H1 (cell line): ENCODE results near the gene PCCA. TPM values are rescaled to one million over a fixed set of nuclear protein-coding genes. Genes with fewer than 3 reads are reported as not detected.

ENCODE experiments used
- CTCF ChIA-PET: fragments of 300-600 bp; sonication (Branson Sonifier 250); formaldehyde crosslinking; loops from one replicate; lab custom pipeline; 2021; ENCODE audit not compliant: partially characterized antibody; lab: Charles Lee
- POLR2A ChIA-PET: fragments of 300-600 bp; sonication (Branson Sonifier 250); formaldehyde crosslinking; loops from one replicate; lab custom pipeline; 2021; ENCODE audit warnings: inconsistent platforms; ENCODE audit not compliant: partially characterized antibody; lab: Charles Lee
- DNase-seq, 2 experiments: peaks; one replicate each; pipeline versions ENCODE4 v3.0.0 to v3.0.0-alpha.2; 2010 to 2022; ENCODE audit warnings: low spot score in 2 of 2, low read depth in 1 of 2, mixed read lengths in 1 of 2
- FAIRE-seq: peaks from 2 replicates; lab custom pipeline; 2011; peaks lifted over from hg19 to GRCh38; lab: Jason Lieb, UNC
- H2AFZ ChIP-seq: 2 replicates; pipeline ENCODE4 v1.8.1; 2012; ENCODE audit warnings: low read length, inconsistent platforms
- H2AK5ac ChIP-seq: 2 replicates; pipeline ENCODE4 v1.6.1; 2013; ENCODE audit warnings: low read depth, low read length
- H2BK120ac ChIP-seq: replicated peaks from 2 replicates; pipeline ENCODE3; 2013; ENCODE audit warnings: low read depth, low read length, inconsistent platforms
- H2BK12ac ChIP-seq: 2 replicates; pipeline ENCODE4 v1.6.1; 2013; ENCODE audit warnings: low read depth, low read length
- H2BK15ac ChIP-seq: 2 replicates; pipeline ENCODE4 v1.6.1; 2013; ENCODE audit warnings: low read length
- H2BK20ac ChIP-seq: 2 replicates; pipeline ENCODE4 v1.6.1; 2013; ENCODE audit warnings: low read length
- H2BK5ac ChIP-seq: 2 replicates; pipeline ENCODE4 v1.6.1; 2013; ENCODE audit warnings: low read depth, low read length
- H3K14ac ChIP-seq: 2 replicates; pipeline ENCODE4 v1.6.1; 2013; ENCODE audit warnings: inconsistent platforms; ENCODE audit not compliant: insufficient read length
- H3K18ac ChIP-seq: 2 replicates; pipeline ENCODE4 v1.6.1; 2013; ENCODE audit warnings: low read length; ENCODE audit errors: extremely low read depth
- H3K23ac ChIP-seq: 2 replicates; pipeline ENCODE4 v1.6.1; 2013; ENCODE audit warnings: inconsistent platforms; ENCODE audit not compliant: insufficient read length
- H3K23me2 ChIP-seq: 2 replicates; pipeline ENCODE4 v1.6.1; 2013; ENCODE audit warnings: low read depth, low read length
- H3K27ac ChIP-seq: 2 replicates; pipeline ENCODE4 v1.6.1; 2011; ENCODE audit warnings: low read depth, low read length, inconsistent platforms
- H3K27me3 ChIP-seq, 4 experiments: replicated peaks in 1 of 4; 1 replicate in 1 of 4; 2 replicates in 3 of 4; pipeline versions ENCODE4 v1.6.1 to v1.8.1; 2011 to 2013; ENCODE audit warnings: low read length in 3 of 4, mild to moderate bottlenecking in 3 of 4, inconsistent platforms in 2 of 4, mixed read lengths in 2 of 4, moderate library complexity in 1 of 4; ENCODE audit not compliant: control insufficient read depth in 3 of 4, insufficient read depth in 3 of 4; ENCODE audit errors: extremely low read depth in 1 of 4
- H3K36me3 ChIP-seq, 4 experiments: 2 replicates each; pipeline versions ENCODE4 v1.6.1 to v1.8.1; 2011 to 2013; ENCODE audit warnings: mild to moderate bottlenecking in 4 of 4, low read length in 3 of 4, moderate library complexity in 2 of 4, control low read depth in 1 of 4, inconsistent platforms in 1 of 4; ENCODE audit not compliant: insufficient read depth in 4 of 4, control insufficient read depth in 2 of 4
- H3K4ac ChIP-seq: replicated peaks from 2 replicates; pipeline ENCODE3; 2013; ENCODE audit warnings: low read length, low read depth, mixed read lengths, inconsistent platforms; ENCODE audit not compliant: insufficient read length
- H3K4me1 ChIP-seq, 4 experiments: replicated peaks in 1 of 4; 1 replicate in 1 of 4; 2 replicates in 3 of 4; pipeline versions ENCODE4 v1.6.1 to v1.8.1; 2011 to 2013; ENCODE audit warnings: low read length in 3 of 4, inconsistent platforms in 2 of 4, mixed read lengths in 1 of 4; ENCODE audit not compliant: insufficient read depth in 4 of 4, control insufficient read depth in 3 of 4
- H3K4me2 ChIP-seq, 2 experiments: 2 replicates each; pipeline versions ENCODE4 v1.6.1 to v1.8.1; 2011 to 2013; ENCODE audit warnings: low read depth in 2 of 2, low read length in 2 of 2, control low read depth in 1 of 2, inconsistent platforms in 1 of 2, mild to moderate bottlenecking in 1 of 2; ENCODE audit not compliant: insufficient read depth in 1 of 2
- H3K4me3 ChIP-seq, 4 experiments: fragments of 200-600, 300-600 bp in 1 of 4; sonication (generic), shearing (Covaris generic), sonication (Bioruptor Twin) in 1 of 4; 2 replicates each; pipeline versions ENCODE4 v1.5.1 to v1.8.1; 2011 to 2016; ENCODE audit warnings: low read length in 4 of 4, low read depth in 3 of 4, control low read depth in 2 of 4, inconsistent platforms in 2 of 4, mild to moderate bottlenecking in 2 of 4, mixed read lengths in 1 of 4, moderate library complexity in 1 of 4; ENCODE audit not compliant: insufficient read depth in 2 of 4; ENCODE audit errors: extremely low read depth in 1 of 4
- H3K56ac ChIP-seq: replicated peaks from 2 replicates; pipeline ENCODE3; 2013; ENCODE audit warnings: low read depth, mild to moderate bottlenecking, mixed read lengths, low read length, inconsistent platforms; ENCODE audit not compliant: insufficient read length
- H3K79me1 ChIP-seq: 2 replicates; pipeline ENCODE4 v1.6.1; 2013; ENCODE audit warnings: low read depth, low read length, control low read depth
- H3K79me2 ChIP-seq, 2 experiments: 2 replicates each; pipeline versions ENCODE4 v1.6.1 to v1.8.1; 2012 to 2013; ENCODE audit warnings: low read length in 2 of 2, mild to moderate bottlenecking in 2 of 2, inconsistent platforms in 1 of 2; ENCODE audit not compliant: insufficient read depth in 2 of 2, control insufficient read depth in 1 of 2
- H3K9ac ChIP-seq, 4 experiments: replicated peaks in 1 of 4; 1 replicate in 1 of 4; 2 replicates in 3 of 4; pipeline versions ENCODE4 v1.6.1 to v1.8.1; 2011 to 2013; ENCODE audit warnings: low read depth in 3 of 4, low read length in 3 of 4, control low read depth in 2 of 4, mild to moderate bottlenecking in 2 of 4, moderate library complexity in 2 of 4, inconsistent platforms in 1 of 4; ENCODE audit errors: extremely low read depth in 1 of 4
- H3K9me3 ChIP-seq, 2 experiments: 2 replicates each; pipeline versions ENCODE4 v1.6.1 to v1.8.1; 2012 to 2013; ENCODE audit warnings: mild to moderate bottlenecking in 2 of 2, moderate library complexity in 2 of 2, control low read depth in 1 of 2, inconsistent platforms in 1 of 2, low read depth in 1 of 2, low read length in 1 of 2, mixed read lengths in 1 of 2; ENCODE audit not compliant: insufficient read depth in 2 of 2
- H4K20me1 ChIP-seq, 2 experiments: replicated peaks in 1 of 2; 2 replicates each; pipeline versions ENCODE3 to v1.8.1; 2011 to 2013; ENCODE audit warnings: inconsistent platforms in 2 of 2, low read length in 2 of 2, mild to moderate bottlenecking in 1 of 2; ENCODE audit not compliant: insufficient read depth in 2 of 2, control insufficient read depth in 1 of 2
- H4K5ac ChIP-seq: 2 replicates; pipeline ENCODE4 v1.6.1; 2013; ENCODE audit warnings: low read length, low read depth, mixed read lengths, inconsistent platforms; ENCODE audit not compliant: insufficient read length
- H4K8ac ChIP-seq: 2 replicates; pipeline ENCODE4 v1.8.0; 2013; ENCODE audit warnings: mild to moderate bottlenecking, moderate library complexity, low read length, inconsistent platforms; ENCODE audit not compliant: insufficient read depth; ENCODE audit errors: extremely low read depth
- H4K91ac ChIP-seq: replicated peaks from 2 replicates; pipeline ENCODE3; 2013; ENCODE audit warnings: low read length, mixed read lengths, inconsistent platforms; ENCODE audit not compliant: insufficient read length
- WGBS, 2 experiments: shearing (Covaris generic) in 1 of 2; methylation state at CpG; one replicate each; pipeline versions ENCODE4 v1.1.6 to v1.1.7; 2013 to 2015; ENCODE audit warnings: low lambda C conversion rate in 2 of 2, mixed read lengths in 2 of 2, inconsistent platforms in 1 of 2, low coverage in 1 of 2, missing lambda C conversion rate in 1 of 2; ENCODE audit not compliant: insufficient replicate concordance in 2 of 2, insufficient coverage in 1 of 2, insufficient read length in 1 of 2; ENCODE audit errors: extremely low coverage in 1 of 2, missing lambda C conversion rate in 1 of 2; 5-methylcytosine and 5-hydroxymethylcytosine counted together
- polyA plus RNA-seq, 7 experiments: library from polyadenylated mRNA; depleted of rRNA in 3 of 7; stranded (reverse) in 5 of 7; unstranded in 2 of 7; fragments of >200 nt in 5 of 7; fragments of 200-250 nt in 2 of 7; gene quantifications; 1 replicate in 5 of 7; 2 replicates in 1 of 7; 4 replicates in 1 of 7; pipeline versions ENCODE4 v1.2.1 to v1.2.3, GENCODE V29; 2011 to 2013; ENCODE audit warnings: missing spikeins in 2 of 7, mixed read lengths in 2 of 7
- total RNA-seq: library from RNA; stranded (reverse); fragmentation: NEBNext Ultra II Directional; extraction: Animal tissue kit (Norgen Biotek cat#: 25700); gene quantifications from 2 replicates; pipeline ENCODE4 v1.2.1, GENCODE V29; 2021

The PCCA gene
- total and polyA plus RNA-seq, 2 of the 8 experiments (the other 6 are each of a cell fraction or from before 2014, with no cell fraction given): 18.4 to 49.8 TPM

DNA sequence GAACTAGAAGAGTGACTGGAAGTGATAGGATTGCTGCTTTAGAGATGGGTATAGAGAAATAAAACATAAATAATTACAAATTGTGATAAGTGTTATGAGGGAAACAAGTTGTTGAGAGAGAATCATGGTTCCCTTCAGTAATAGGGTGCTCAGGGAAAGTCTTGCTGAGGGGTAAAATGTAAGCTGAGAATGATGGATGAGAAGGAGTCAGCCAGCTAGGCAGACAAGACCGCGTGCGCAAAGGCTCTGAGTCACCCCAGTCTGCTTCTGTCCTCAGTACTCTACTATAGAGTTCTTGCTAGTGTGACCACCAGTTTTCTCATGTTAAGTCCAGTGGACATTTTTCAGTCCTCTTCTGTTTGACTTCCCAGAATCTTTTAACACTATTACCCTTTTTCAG is 39.5 kb downstream of the PCCA start:
- Histone ChIP-seq H3K36me3 (no peaks in the 10 kb centered on the region), H3K4me3 (no peak overlapping the region), H3K23me2 (no peaks in the 10 kb centered on the region), H2AFZ (no peak overlapping the region), H4K91ac (no peak overlapping the region), H2AK5ac (no peak overlapping the region), H2BK5ac (no peak overlapping the region), H3K56ac (no peak overlapping the region), H3K79me2 (peaks cover 0 to 8% of the 10 kb centered on the region in 2 experiments; a peak in 2 of 4 replicates), H4K5ac (no peak overlapping the region), H2BK20ac (no peak overlapping the region), H3K4me1 (peaks cover 2 to 5% (median 3%) of the 10 kb centered on the region in 4 experiments; a peak in 2 of 7 replicates), H3K4ac (no peak overlapping the region), H3K9me3 (no peaks in the 10 kb centered on the region), H3K4me2 (no peak overlapping the region), H3K14ac (no peak overlapping the region), H2BK120ac (no peak overlapping the region), H3K9ac (no peak overlapping the region), H4K8ac (no peak overlapping the region), H3K27me3 (no peaks in the 10 kb centered on the region), H4K20me1 (peaks cover 0 to 2% of the 10 kb centered on the region in 2 experiments), H3K27ac (no peak overlapping the region), H3K79me1 (no peaks in the 10 kb centered on the region; the same call in 1 of the 2 replicates), H2BK12ac (no peak overlapping the region; the same call in 1 of the 2 replicates), H3K18ac (no peak overlapping the region), H3K23ac (no peak overlapping the region), H2BK15ac (no peak overlapping the region)
- WGBS, 2 experiments: 99% methylated on average over 3 of the region's 3 CpGs; no CpG with 5 or more reads in 1 of the 2 experiments
- FAIRE-seq: no peak
- DNase-seq: no peak
- ChIA-PET POLR2A (interaction anchor here (1.1 kb wide), 1 partner anchor 27 kb away, joined by 3 read pairs; no protein-coding TSS in a partner anchor), CTCF (no interaction called here)
